Thyroid gland (tissue), 4 donors: Measurements from ENCODE around the gene TLCD5. TPM values are rescaled to one million over a fixed set of nuclear protein-coding genes. Genes with fewer than 3 reads are reported as not detected.

Experiments
- DNase-seq, 2 donors: peaks; one replicate each; pipeline ENCODE4 v3.0.0-alpha.2; 2019
- H3K27ac ChIP-seq, 3 donors: fragments of 200-600 bp; sonication (generic); 1 replicate in 2 of 3; 2 replicates in 1 of 3; pipeline ENCODE4 v1.5.1; 2016 to 2019; ENCODE audit warnings: mild to moderate bottlenecking in 1 of 3, moderate library complexity in 1 of 3
- H3K27me3 ChIP-seq: fragments of 200-600 bp; sonication (generic); one replicate; pipeline ENCODE4 v1.5.1; 2019
- H3K36me3 ChIP-seq, 2 donors: fragments of 200-600 bp; sonication (generic); one replicate each; pipeline ENCODE4 v1.5.1; 2016 to 2019
- H3K4me1 ChIP-seq, 2 donors: fragments of 200-600 bp; sonication (generic); one replicate each; pipeline ENCODE4 v1.5.1; 2017 to 2019
- H3K4me3 ChIP-seq, 3 donors: fragments of 200-600 bp; sonication (generic); replicated peaks in 1 of 3; 1 replicate in 2 of 3; 2 replicates in 1 of 3; pipeline ENCODE4 v1.5.1; 2016; ENCODE audit warnings: mild to moderate bottlenecking in 1 of 3
- H3K9me3 ChIP-seq: fragments of 200-600 bp; sonication (generic); one replicate; pipeline ENCODE4 v1.5.1; 2017
- POLR2A ChIP-seq, 2 donors: fragments of 450-650 bp; IDR thresholded peaks; one replicate each; pipeline ENCODE4 v1.6.1; 2017; ENCODE audit warnings: antibody characterized with exemption in 2 of 2, mild to moderate bottlenecking in 2 of 2, moderate library complexity in 1 of 2
- WGBS, 2 donors: methylation state at CpG; one replicate each; pipeline ENCODE4 v1.1.5; 2017; 5-methylcytosine and 5-hydroxymethylcytosine counted together
- intact Hi-C: fragments of 100-400 bp; cut with DNase I; formaldehyde crosslinking; loops from one replicate; pipeline ENCODE4 v1.15.1; 2023
- total RNA-seq, 4 donors: library from RNA; depleted of rRNA; stranded (reverse); fragments of >200 nt; gene quantifications; one replicate each; pipeline ENCODE4 v1.2.3, GENCODE V29; 2016
- TF ChIP-seq, protein P1 (sequence below), 6 experiments: fragments of 200-600 bp in 3 of 6; fragments of 450-650 bp in 3 of 6; sonication (generic) in 3 of 6; IDR thresholded peaks; one replicate each; pipeline ENCODE4 v1.5.1; 2016 to 2019; ENCODE audit warnings: antibody characterized with exemption in 6 of 6, mild to moderate bottlenecking in 2 of 6, inconsistent platforms in 1 of 6, moderate library complexity in 1 of 6

TLCD5 gene
- total RNA-seq, 4 donors from 2014 or later = 12.5 to 14.0 (median 13.4) TPM

DNA sequence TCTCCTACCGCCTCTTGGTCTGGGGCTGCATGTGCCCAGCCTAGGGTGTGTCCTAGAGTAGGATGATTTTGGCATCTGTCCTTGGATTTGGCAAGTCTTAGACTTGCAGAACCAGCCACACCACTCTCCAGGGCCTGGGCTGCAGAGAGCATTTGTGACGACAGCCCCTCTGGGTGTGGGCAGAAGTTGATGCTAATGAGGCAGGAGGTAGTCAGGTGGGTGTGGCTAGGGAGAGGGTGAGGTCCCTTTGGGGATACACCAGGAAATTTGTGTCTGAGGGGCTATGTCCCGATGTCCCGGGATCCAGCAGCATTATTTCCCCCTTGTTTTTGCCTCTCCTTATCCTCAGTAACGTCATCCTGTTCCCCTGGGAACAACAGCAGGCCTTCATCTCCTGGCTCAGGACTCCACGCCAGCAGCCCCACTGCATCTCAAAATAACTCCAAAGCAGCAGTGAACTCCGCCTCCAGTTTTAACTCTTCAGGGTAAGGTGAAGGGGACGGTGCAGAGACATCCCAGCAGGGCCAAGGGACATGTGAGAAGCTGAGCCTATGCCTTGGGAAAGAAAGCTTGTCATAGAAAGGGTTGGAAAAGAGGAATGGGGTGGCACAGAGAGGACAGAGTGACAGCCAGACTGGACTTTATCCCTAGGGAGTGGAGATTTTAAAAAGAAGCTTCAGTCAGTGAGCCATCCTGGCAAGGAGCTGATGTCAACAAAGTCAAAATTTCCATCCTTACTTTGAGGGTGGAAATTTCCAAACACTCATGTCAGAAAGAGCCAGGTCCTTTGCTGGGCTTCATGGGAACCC, 8.0 kb upstream of the TLCD5 start:
- DNase-seq = peak; percentile 92 to 94
- TF ChIP-seq, protein P1, sequence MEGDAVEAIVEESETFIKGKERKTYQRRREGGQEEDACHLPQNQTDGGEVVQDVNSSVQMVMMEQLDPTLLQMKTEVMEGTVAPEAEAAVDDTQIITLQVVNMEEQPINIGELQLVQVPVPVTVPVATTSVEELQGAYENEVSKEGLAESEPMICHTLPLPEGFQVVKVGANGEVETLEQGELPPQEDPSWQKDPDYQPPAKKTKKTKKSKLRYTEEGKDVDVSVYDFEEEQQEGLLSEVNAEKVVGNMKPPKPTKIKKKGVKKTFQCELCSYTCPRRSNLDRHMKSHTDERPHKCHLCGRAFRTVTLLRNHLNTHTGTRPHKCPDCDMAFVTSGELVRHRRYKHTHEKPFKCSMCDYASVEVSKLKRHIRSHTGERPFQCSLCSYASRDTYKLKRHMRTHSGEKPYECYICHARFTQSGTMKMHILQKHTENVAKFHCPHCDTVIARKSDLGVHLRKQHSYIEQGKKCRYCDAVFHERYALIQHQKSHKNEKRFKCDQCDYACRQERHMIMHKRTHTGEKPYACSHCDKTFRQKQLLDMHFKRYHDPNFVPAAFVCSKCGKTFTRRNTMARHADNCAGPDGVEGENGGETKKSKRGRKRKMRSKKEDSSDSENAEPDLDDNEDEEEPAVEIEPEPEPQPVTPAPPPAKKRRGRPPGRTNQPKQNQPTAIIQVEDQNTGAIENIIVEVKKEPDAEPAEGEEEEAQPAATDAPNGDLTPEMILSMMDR (IDR thresholded peaks at IDR 0.05) = no peak
- peak in 1 of 2 donors; percentile 46 for TF ChIP-seq POLR2A (IDR thresholded peaks at IDR 0.05)
- Histone ChIP-seq H3K27me3 (no peaks in the 10 kb centered on the region), H3K4me1 (peaks cover 28 to 30% of the 10 kb centered on the region in 2 donors), H3K27ac (peak overlapping the region; percentile 49 to 92 (median 86)), H3K9me3 (no peaks in the 10 kb centered on the region), H3K4me3 (no peak overlapping the region), H3K36me3 (no peaks in the 10 kb centered on the region)
- intact Hi-C loops = no loop called here
- 12 to 14% methylated on average over 8 of the region's 8 CpGs for WGBS, 2 donors

DNA sequence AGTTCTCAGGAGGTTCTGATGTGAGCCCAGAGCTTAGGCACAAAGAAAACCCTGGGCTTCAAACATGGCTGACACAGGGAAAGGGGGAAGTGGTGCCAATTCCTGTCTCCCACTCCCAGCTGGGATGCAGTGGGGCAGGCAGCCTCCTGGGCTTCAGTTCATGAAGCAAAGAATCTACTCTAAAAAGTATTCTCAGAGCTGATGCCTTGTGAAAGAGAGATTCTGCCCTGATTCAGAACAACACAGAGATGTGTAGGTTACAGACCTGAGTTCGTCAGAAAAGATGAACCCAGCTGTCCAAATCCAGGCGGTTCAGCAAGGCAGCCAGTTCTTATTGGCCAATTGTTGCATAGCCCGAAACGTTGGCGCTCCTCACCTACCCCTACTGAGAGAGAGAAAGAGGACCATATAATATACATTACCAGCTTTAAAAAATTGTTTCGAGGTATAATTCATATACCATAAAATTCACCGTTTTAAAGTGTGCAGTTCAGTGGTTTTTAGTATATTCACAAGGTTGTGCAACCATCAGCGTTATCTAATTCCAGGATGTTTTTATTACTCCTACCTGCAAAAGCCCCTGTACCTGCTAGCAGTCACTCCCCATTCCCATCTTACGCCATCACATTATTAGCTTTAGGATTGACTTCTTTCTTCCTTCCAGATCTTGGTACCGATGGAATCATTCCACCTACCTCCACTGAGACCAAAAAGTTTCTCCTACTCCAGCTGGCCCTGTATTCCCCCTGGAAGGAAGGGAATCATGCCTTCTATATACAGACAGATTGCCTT, 7.2 kb upstream of the TLCD5 start:
- intact Hi-C loops = no loop called here
- H3K4me3 ChIP-seq = no peak overlapping the region
- H3K9me3 ChIP-seq = no peaks in the 10 kb centered on the region
- WGBS, 2 donors = 89 to 90% methylated on average over 10 of the region's 10 CpGs
- H3K4me1 ChIP-seq = peaks cover 28 to 30% of the 10 kb centered on the region in 2 donors
- TF ChIP-seq, protein P1 (IDR thresholded peaks at IDR 0.05) = no peak
- no peak for TF ChIP-seq POLR2A (IDR thresholded peaks at IDR 0.05)
- H3K36me3 ChIP-seq = no peaks in the 10 kb centered on the region
- H3K27ac ChIP-seq = peak overlapping the region; percentile 49 to 92 (median 86)
- no peaks in the 10 kb centered on the region for H3K27me3 ChIP-seq
- no peak for DNase-seq

DNA sequence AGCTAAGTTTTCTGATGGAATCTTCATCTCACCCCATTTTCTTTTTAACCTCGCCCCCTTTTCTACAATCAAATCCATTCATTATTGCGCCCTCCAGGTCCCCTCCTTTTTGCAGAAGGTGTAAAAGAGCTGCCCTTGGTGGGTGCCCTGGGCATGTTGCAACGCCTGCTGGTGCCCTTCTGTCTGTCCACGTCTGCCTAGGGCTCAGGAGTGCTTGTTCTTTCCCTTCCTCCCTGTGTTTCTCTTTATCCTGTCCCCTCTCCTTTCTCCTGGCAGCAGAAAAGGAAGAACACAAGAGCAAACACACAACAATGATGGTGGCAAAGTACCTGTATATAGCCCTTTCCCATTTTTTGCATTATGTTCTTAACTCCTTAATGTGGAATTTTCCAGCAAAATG, 6.2 kb upstream of the TLCD5 start:
- Histone ChIP-seq H3K4me1 (peaks cover 28 to 30% of the 10 kb centered on the region in 2 donors), H3K4me3 (no peak overlapping the region), H3K9me3 (no peaks in the 10 kb centered on the region), H3K27ac (no peak overlapping the region), H3K27me3 (no peaks in the 10 kb centered on the region), H3K36me3 (no peaks in the 10 kb centered on the region)
- 91 to 94% methylated on average over 4 of the region's 4 CpGs for WGBS, 2 donors
- TF ChIP-seq, protein P1 (IDR thresholded peaks at IDR 0.05) = no peak
- no peak for TF ChIP-seq POLR2A (IDR thresholded peaks at IDR 0.05)
- intact Hi-C loops = no loop called here
- no peak for DNase-seq

DNA sequence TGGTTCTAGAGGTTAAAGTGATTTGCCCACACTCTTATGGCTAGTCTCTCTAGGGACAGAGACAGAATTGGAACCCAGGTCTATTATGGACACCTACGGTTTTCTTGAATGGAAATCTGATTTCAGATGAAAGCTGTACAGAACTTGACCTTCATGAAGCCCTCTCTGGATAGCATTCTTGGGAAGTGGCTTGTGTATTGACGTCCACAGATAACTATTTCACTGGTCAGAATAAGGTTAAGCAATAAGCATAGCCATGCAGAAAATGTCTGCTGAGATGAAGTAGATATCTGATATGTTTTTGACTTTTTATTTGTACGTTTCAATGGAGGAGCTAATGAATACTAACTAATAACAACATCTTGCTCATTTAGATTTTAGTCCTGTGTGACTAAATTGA, 1.1 kb downstream of the TLCD5 start:
- TF ChIP-seq, protein P1 (IDR thresholded peaks at IDR 0.05) = no peak
- no peak for TF ChIP-seq POLR2A (IDR thresholded peaks at IDR 0.05)
- no peak for DNase-seq
- Histone ChIP-seq H3K9me3 (no peaks in the 10 kb centered on the region), H3K36me3 (peaks cover 7 to 8% of the 10 kb centered on the region in 2 donors), H3K4me1 (peaks cover 19% of the 10 kb centered on the region in 2 donors), H3K27me3 (no peaks in the 10 kb centered on the region), H3K4me3 (peak overlapping the region in 1 of 3 donors; percentile 78), H3K27ac (peak overlapping the region; percentile 93 to 97 (median 96))
- 74 to 81% methylated on average over 3 of the region's 3 CpGs for WGBS, 2 donors
- intact Hi-C loops = no loop called here
